Liver (tissue), 9 donors: ENCODE data around the gene USF2. TPM values are rescaled to one million over a fixed set of nuclear protein-coding genes. Genes with fewer than 3 reads are reported as not detected.

ENCODE experiments used
- DNase-seq: peaks from one replicate; pipeline ENCODE4 v3.0.0-alpha.2; 2017; ENCODE audit warnings: low spot score
- H3K27ac ChIP-seq, 2 donors: one replicate each; pipeline ENCODE4 v1.7.0; 2013; ENCODE audit warnings: inconsistent platforms in 2 of 2, low read length in 2 of 2, control low read depth in 1 of 2, low read depth in 1 of 2, mild to moderate bottlenecking in 1 of 2
- H3K27me3 ChIP-seq, 4 donors: one replicate each; pipeline versions ENCODE4 v1.6.1 to v1.7.0; 2013; ENCODE audit warnings: low read length in 3 of 4, inconsistent platforms in 1 of 4, mild to moderate bottlenecking in 1 of 4, moderate library complexity in 1 of 4; ENCODE audit not compliant: control insufficient read depth in 4 of 4, insufficient read depth in 4 of 4
- H3K36me3 ChIP-seq, 4 donors: one replicate each; pipeline versions ENCODE4 v1.6.1 to v1.7.0; 2013; ENCODE audit warnings: low read length in 3 of 4, mild to moderate bottlenecking in 3 of 4, low read depth in 1 of 4, moderate library complexity in 1 of 4; ENCODE audit not compliant: control insufficient read depth in 4 of 4, insufficient read depth in 3 of 4
- H3K4me1 ChIP-seq, 4 donors: one replicate each; pipeline versions ENCODE4 v1.6.1 to v1.7.0; 2013; ENCODE audit warnings: low read length in 3 of 4, mild to moderate bottlenecking in 3 of 4, moderate library complexity in 1 of 4; ENCODE audit not compliant: control insufficient read depth in 4 of 4, insufficient read depth in 4 of 4
- H3K4me3 ChIP-seq, 3 donors: one replicate each; pipeline versions ENCODE4 v1.6.1 to v1.7.0; 2013; ENCODE audit warnings: low read length in 3 of 3, control low read depth in 1 of 3, low read depth in 1 of 3, mild to moderate bottlenecking in 1 of 3
- H3K9ac ChIP-seq, 2 donors: one replicate each; pipeline ENCODE4 v1.7.0; 2013; ENCODE audit warnings: low read length in 2 of 2, mild to moderate bottlenecking in 2 of 2, moderate library complexity in 2 of 2, control low read depth in 1 of 2, low read depth in 1 of 2
- H3K9me3 ChIP-seq, 4 donors: one replicate each; pipeline versions ENCODE4 v1.6.1 to v1.7.0; 2013; ENCODE audit warnings: low read length in 3 of 4; ENCODE audit not compliant: control insufficient read depth in 4 of 4
- EGR1 ChIP-seq, 2 donors: IDR thresholded peaks; 2 replicates each; pipeline ENCODE4 v1.6.1; 2016 to 2018; ENCODE audit warnings: antibody characterized with exemption in 2 of 2, low read depth in 2 of 2
- FOXA1 ChIP-seq: IDR thresholded peaks from 2 replicates; pipeline ENCODE4 v1.6.1; 2016; ENCODE audit warnings: antibody characterized with exemption
- FOXA2 ChIP-seq: IDR thresholded peaks from 2 replicates; pipeline ENCODE4 v1.6.1; 2016; ENCODE audit warnings: antibody characterized with exemption
- GABPA ChIP-seq, 2 donors: IDR thresholded peaks in 1 of 2; conservative IDR thresholded peaks in 1 of 2; 2 replicates each; pipeline ENCODE4 v1.6.1; 2016; ENCODE audit warnings: antibody characterized with exemption in 2 of 2, mild to moderate bottlenecking in 1 of 2, moderate library complexity in 1 of 2
- HNF4A ChIP-seq, 2 donors: conservative IDR thresholded peaks; 2 replicates each; pipeline ENCODE4 v1.6.1; 2016; ENCODE audit warnings: antibody characterized with exemption in 2 of 2, mild to moderate bottlenecking in 2 of 2
- HNF4G ChIP-seq: IDR thresholded peaks from 2 replicates; pipeline ENCODE4 v1.6.1; 2016; ENCODE audit warnings: antibody characterized with exemption
- JUND ChIP-seq, 2 donors: IDR thresholded peaks; 2 replicates each; pipeline ENCODE4 v1.6.1; 2016; ENCODE audit warnings: antibody characterized with exemption in 2 of 2
- NR2F2 ChIP-seq: IDR thresholded peaks from 2 replicates; pipeline ENCODE4 v1.6.1; 2016; ENCODE audit warnings: antibody characterized with exemption
- RAD21 ChIP-seq, 2 donors: IDR thresholded peaks; 2 replicates each; pipeline ENCODE4 v1.6.1; 2016; ENCODE audit warnings: antibody characterized with exemption in 2 of 2, mild to moderate bottlenecking in 2 of 2
- RXRA ChIP-seq, 2 donors: IDR thresholded peaks; 2 replicates each; pipeline ENCODE4 v1.6.1; 2017 to 2018; ENCODE audit warnings: antibody characterized with exemption in 2 of 2, mild to moderate bottlenecking in 1 of 2
- SP1 ChIP-seq: IDR thresholded peaks from 2 replicates; pipeline ENCODE4 v1.6.1; 2018; ENCODE audit warnings: antibody characterized with exemption, mild to moderate bottlenecking
- TAF1 ChIP-seq: conservative IDR thresholded peaks from 2 replicates; pipeline ENCODE4 v1.6.1; 2016; ENCODE audit warnings: antibody characterized with exemption, mild to moderate bottlenecking
- YY1 ChIP-seq: IDR thresholded peaks from 2 replicates; pipeline ENCODE4 v1.6.1; 2016; ENCODE audit warnings: antibody characterized with exemption, mild to moderate bottlenecking
- WGBS: extraction: QIAGEN DNeasy Blood & Tissue Kit; methylation state at CpG from one replicate; pipeline ENCODE4 v1.1.7; 2013; 5-methylcytosine and 5-hydroxymethylcytosine counted together
- polyA plus RNA-seq, 2 donors: library from polyadenylated mRNA; stranded (reverse) in 1 of 2; unstranded in 1 of 2; fragments of 200-250 nt in 1 of 2; fragments of >200 nt in 1 of 2; fragmentation: Nextera tagmentation in 1 of 2; extraction: Ambion mirVana in 1 of 2; gene quantifications; one replicate each; pipeline versions ENCODE4 v1.2.1 to v1.2.3, GENCODE V29; 2013 to 2015
- total RNA-seq, 2 donors: library from RNA; depleted of rRNA; stranded (reverse); fragments of >200 nt; gene quantifications; one replicate each; pipeline ENCODE4 v1.2.3, GENCODE V29; 2014
- TF ChIP-seq, protein P1 (sequence below): IDR thresholded peaks from 2 replicates; pipeline ENCODE4 v1.6.1; 2016; ENCODE audit warnings: antibody characterized with exemption
- TF ChIP-seq, protein P2 (sequence below): IDR thresholded peaks from 2 replicates; pipeline ENCODE4 v1.6.1; 2016; ENCODE audit warnings: antibody characterized with exemption
- TF ChIP-seq, protein P3 (sequence below): IDR thresholded peaks from 2 replicates; pipeline ENCODE4 v1.6.1; 2016; ENCODE audit warnings: antibody characterized with exemption
- TF ChIP-seq, protein P4 (sequence below): IDR thresholded peaks from 2 replicates; pipeline ENCODE4 v1.6.1; 2016; ENCODE audit warnings: antibody characterized with exemption, mild to moderate bottlenecking
- TF ChIP-seq, protein P5 (sequence below): fragments of 150-350 bp; IDR thresholded peaks from 2 replicates; pipeline ENCODE4 v1.5.1; 2017; ENCODE audit warnings: improper control_type of control experiment, low read depth, low read length; ENCODE audit not compliant: missing input control
- donor health status: healthy.
- donor health status: healthy.
- donor health status: healthy.
- donor health status: healthy.
- donor health status: healthy.

USF2 gene
- total and polyA plus RNA-seq, 4 donors, result 22.8 to 85.9 (median 55.9) TPM

DNA sequence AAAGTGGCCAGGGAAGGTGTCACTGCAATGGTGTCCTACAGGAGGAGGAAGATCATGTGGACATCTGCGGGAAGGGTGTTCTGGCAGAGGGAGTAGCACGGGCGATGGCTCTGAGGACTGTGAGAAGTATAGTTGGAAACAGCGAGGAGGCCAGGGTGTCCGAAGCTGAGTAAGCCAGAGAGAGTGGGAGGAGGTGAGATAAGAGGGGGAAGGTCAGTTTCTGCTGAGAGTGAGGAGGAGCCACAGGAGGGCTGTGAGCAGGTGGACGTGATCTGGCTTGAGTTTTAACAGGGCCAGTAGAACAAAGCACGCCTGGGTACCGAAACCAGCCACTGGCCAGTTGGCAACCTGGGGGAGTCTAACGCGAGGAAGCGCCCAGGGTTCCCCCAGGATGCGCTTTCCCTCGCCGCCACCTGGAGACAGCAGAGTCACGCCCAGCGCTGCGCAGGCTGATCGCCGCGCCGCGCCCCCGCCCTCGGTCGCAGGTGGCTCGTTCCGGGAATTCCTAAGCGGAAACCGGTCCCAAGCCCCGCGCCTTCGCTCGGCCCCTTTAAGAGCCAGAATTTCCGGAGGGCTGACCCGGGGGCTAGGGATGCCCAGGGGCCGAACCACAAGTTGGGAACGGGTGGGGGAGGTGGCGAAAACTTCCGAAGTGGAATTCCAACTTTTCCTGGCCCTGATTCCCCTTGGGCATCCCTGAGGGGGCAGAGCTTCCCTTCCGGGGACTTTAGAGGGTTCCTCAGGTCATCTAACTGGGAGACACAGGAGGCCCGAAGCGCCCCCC is 21.0 kb upstream of the USF2 start:
- Histone ChIP-seq H3K27ac (peak overlapping the region; percentile 97 to 99), H3K4me3 (peak overlapping the region; percentile 60 to 97 (median 75)), H3K9me3 (no peaks in the 10 kb centered on the region), H3K4me1 (peaks cover 2 to 35% (median 24%) of the 10 kb centered on the region in 4 donors), H3K36me3 (peaks cover 0 to 7% (median 2%) of the 10 kb centered on the region in 4 donors), H3K27me3 (no peaks in the 10 kb centered on the region), H3K9ac (peak overlapping the region; percentile 35 to 40)
- WGBS, result 2% methylated on average over 42 of the region's 42 CpGs
- TF ChIP-seq TAF1 (no peak), HNF4A (conservative IDR thresholded peaks at IDR 0.05) (peak; percentile 10 to 30), RAD21 (IDR thresholded peaks at IDR 0.05) (peak; percentile 75 to 82), HNF4G (no peak), FOXA1 (peak; percentile 12), SP1 (peak; percentile 68), FOXA2 (no peak), YY1 (peak; percentile 21), GABPA (IDR thresholded peaks at IDR 0.05 in 1 of 2, conservative IDR thresholded peaks at IDR 0.05 in 1 of 2) (peak; percentile 41 to 74), EGR1 (IDR thresholded peaks at IDR 0.05; ENCODE audit: low read depth in 2 of 2) (peak; percentile 63 to 80), NR2F2 (peak; percentile 29), RXRA (IDR thresholded peaks at IDR 0.05) (peak; percentile 20 to 42), JUND (IDR thresholded peaks at IDR 0.05) (peak in 1 of 2 donors; percentile 21)
- TF ChIP-seq, protein P1, sequence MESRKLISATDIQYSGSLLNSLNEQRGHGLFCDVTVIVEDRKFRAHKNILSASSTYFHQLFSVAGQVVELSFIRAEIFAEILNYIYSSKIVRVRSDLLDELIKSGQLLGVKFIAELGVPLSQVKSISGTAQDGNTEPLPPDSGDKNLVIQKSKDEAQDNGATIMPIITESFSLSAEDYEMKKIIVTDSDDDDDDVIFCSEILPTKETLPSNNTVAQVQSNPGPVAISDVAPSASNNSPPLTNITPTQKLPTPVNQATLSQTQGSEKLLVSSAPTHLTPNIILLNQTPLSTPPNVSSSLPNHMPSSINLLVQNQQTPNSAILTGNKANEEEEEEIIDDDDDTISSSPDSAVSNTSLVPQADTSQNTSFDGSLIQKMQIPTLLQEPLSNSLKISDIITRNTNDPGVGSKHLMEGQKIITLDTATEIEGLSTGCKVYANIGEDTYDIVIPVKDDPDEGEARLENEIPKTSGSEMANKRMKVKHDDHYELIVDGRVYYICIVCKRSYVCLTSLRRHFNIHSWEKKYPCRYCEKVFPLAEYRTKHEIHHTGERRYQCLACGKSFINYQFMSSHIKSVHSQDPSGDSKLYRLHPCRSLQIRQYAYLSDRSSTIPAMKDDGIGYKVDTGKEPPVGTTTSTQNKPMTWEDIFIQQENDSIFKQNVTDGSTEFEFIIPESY, result peak; percentile 21
- TF ChIP-seq, protein P2, sequence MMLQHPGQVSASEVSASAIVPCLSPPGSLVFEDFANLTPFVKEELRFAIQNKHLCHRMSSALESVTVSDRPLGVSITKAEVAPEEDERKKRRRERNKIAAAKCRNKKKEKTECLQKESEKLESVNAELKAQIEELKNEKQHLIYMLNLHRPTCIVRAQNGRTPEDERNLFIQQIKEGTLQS, result no peak
- TF ChIP-seq, protein P3, sequence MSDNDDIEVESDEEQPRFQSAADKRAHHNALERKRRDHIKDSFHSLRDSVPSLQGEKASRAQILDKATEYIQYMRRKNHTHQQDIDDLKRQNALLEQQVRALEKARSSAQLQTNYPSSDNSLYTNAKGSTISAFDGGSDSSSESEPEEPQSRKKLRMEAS, result peak; percentile 88
- TF ChIP-seq, protein P4, sequence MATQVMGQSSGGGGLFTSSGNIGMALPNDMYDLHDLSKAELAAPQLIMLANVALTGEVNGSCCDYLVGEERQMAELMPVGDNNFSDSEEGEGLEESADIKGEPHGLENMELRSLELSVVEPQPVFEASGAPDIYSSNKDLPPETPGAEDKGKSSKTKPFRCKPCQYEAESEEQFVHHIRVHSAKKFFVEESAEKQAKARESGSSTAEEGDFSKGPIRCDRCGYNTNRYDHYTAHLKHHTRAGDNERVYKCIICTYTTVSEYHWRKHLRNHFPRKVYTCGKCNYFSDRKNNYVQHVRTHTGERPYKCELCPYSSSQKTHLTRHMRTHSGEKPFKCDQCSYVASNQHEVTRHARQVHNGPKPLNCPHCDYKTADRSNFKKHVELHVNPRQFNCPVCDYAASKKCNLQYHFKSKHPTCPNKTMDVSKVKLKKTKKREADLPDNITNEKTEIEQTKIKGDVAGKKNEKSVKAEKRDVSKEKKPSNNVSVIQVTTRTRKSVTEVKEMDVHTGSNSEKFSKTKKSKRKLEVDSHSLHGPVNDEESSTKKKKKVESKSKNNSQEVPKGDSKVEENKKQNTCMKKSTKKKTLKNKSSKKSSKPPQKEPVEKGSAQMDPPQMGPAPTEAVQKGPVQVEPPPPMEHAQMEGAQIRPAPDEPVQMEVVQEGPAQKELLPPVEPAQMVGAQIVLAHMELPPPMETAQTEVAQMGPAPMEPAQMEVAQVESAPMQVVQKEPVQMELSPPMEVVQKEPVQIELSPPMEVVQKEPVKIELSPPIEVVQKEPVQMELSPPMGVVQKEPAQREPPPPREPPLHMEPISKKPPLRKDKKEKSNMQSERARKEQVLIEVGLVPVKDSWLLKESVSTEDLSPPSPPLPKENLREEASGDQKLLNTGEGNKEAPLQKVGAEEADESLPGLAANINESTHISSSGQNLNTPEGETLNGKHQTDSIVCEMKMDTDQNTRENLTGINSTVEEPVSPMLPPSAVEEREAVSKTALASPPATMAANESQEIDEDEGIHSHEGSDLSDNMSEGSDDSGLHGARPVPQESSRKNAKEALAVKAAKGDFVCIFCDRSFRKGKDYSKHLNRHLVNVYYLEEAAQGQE, result peak; percentile 13
- TF ChIP-seq, protein P5, sequence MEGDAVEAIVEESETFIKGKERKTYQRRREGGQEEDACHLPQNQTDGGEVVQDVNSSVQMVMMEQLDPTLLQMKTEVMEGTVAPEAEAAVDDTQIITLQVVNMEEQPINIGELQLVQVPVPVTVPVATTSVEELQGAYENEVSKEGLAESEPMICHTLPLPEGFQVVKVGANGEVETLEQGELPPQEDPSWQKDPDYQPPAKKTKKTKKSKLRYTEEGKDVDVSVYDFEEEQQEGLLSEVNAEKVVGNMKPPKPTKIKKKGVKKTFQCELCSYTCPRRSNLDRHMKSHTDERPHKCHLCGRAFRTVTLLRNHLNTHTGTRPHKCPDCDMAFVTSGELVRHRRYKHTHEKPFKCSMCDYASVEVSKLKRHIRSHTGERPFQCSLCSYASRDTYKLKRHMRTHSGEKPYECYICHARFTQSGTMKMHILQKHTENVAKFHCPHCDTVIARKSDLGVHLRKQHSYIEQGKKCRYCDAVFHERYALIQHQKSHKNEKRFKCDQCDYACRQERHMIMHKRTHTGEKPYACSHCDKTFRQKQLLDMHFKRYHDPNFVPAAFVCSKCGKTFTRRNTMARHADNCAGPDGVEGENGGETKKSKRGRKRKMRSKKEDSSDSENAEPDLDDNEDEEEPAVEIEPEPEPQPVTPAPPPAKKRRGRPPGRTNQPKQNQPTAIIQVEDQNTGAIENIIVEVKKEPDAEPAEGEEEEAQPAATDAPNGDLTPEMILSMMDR, result peak; percentile 63
- DNase-seq, result peak; percentile 67
